VCaP (cell line): ENCODE data around the gene TBC1D17.

ENCODE experiments used
- H3K27ac ChIP-seq: fragments of 450-650 bp; 2 replicates; pipeline ENCODE4 v1.5.1; 2017
- TF ChIP-seq, protein P1 (sequence below): fragments of 450-650 bp; conservative IDR thresholded peaks from 2 replicates; pipeline ENCODE4 v1.5.1; 2017; ENCODE audit warnings: mild to moderate bottlenecking, moderate library complexity

Gene TBC1D17

DNA sequence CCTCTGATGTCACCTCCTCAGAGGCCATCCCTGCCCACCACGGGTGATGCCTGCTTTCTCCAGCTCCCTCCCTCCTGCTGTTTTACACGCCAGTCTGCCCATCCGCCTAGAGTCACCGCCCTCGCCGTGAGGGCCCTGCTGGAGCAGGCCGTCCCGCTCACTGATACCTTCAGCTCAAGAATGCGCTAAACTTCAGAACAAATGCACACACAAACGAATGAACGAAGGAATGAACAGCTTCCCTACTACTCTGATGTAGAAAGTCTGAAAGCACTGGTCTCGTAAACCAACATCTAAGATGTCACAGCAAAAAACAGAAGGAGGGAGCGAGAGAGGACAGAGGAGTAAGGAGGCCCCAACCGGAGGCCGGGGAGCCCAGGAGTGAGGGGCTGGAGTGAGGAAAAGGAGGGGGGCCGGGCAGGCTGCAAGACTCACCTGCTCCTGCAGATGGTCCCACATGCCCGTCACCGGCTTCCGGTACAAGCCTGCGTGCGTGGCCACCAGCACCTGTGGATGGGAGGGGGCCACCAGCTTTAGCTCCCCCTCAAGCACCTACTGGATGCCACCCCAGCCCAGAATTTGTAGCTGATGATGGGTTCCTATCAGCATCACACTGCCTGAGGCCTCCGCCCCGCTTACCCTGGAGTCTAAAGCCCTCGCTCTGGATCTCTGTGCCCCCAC, 14.1 kb upstream of the TBC1D17 start:
- TF ChIP-seq, protein P1, sequence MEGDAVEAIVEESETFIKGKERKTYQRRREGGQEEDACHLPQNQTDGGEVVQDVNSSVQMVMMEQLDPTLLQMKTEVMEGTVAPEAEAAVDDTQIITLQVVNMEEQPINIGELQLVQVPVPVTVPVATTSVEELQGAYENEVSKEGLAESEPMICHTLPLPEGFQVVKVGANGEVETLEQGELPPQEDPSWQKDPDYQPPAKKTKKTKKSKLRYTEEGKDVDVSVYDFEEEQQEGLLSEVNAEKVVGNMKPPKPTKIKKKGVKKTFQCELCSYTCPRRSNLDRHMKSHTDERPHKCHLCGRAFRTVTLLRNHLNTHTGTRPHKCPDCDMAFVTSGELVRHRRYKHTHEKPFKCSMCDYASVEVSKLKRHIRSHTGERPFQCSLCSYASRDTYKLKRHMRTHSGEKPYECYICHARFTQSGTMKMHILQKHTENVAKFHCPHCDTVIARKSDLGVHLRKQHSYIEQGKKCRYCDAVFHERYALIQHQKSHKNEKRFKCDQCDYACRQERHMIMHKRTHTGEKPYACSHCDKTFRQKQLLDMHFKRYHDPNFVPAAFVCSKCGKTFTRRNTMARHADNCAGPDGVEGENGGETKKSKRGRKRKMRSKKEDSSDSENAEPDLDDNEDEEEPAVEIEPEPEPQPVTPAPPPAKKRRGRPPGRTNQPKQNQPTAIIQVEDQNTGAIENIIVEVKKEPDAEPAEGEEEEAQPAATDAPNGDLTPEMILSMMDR = no peak
- H3K27ac ChIP-seq = 0 out of 2 replicates have a peak overlapping the region, but pooled peaks have one; percentile 14

DNA sequence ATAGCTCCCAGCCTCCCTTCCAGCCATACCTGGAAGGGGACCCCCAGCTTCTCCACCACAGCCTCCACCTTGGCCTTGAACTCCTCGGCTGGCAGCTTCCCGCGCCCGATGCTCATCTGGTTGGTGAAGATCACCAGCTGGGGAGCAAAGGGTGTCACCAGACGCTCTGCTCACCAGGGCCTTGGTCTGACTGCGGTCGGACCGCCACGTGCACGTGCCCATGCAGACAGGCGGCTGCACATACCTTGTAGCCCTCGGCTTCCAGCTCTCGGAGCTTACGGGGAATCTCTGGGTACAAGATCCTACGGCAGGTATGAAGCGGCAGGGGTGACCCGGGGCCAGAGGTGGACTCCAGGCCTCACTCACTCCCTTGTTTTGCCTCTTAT, 13.6 kb upstream of the TBC1D17 start:
- TF ChIP-seq, protein P1 = no peak
- 0 out of 2 replicates have a peak overlapping the region, but pooled peaks have one; percentile 14 for H3K27ac ChIP-seq

DNA sequence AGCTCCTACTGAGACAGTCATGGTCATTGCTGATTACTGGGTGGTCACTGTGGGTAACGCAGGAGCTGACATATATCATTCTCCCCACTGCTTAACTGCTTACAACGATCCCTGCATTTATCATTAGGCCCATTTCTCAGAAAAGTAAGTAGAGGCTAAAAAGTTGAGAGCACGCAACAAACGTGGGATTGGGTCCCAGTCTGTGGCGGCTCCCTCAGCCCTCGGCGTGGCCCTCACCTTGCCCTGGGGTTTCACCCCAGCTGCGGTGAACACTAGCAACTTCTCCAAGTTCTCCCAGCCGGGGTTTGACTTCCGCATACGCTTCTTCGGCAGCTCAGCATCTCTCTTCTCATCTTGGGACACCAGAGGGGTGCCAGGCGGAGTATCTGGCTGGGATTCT, 12.6 kb upstream of the TBC1D17 start:
- TF ChIP-seq, protein P1 = no peak

DNA sequence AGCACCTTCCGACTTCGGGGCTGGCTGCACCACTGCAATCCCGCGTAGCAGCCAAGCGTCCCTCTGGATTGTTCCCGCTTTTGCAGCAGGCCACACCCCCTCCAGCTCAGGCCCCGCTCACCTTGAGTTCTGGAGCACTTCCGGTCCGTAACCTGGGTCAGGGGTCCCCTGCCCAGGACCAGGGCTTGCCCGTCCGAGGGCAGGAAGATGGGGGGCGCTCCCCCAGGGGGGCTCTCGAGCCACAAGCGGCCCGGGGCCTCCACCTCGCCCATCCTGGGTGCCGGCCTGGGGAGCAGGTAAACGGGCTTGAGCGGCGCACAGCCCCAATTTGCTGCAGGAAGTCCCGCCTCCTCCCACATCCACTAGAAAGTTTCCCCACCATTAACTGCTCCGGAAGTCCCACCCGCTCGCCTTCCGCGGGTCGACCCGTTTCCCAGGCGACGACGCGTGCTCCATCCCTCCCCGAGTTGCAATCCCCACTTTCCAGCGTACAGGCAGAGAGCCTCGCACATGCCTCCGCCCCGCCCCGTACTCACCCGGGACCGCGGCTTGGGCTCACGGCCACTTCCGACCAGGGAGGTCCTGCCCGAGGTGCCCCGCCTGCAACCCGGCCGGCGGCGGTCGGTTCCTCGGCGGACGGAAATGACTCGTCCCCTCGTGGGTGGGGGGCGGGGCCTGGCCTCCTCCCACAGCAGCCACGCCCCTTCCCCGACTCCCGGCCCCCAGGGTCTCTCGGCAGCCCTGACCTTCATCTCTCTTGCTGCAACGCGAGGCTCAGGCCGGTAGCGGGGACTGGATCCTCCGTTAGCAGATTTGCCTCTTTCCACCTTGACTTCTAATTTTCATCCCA, 10.3 kb upstream of the TBC1D17 start, which contains the start of gene PNKP:
Gene PNKP (minus strand): TSS at position 644 of the 850 bp plus-strand sequence. CDS start 372 bp downstream, at position 272.
- TF ChIP-seq, protein P1 = no peak
- H3K27ac ChIP-seq = peak within 1 kb of the TSS; percentile 99

More for the DNA sequence above, 12.6 kb upstream of the TBC1D17 start:
- peak overlapping the region; percentile 99 for H3K27ac ChIP-seq

DNA sequence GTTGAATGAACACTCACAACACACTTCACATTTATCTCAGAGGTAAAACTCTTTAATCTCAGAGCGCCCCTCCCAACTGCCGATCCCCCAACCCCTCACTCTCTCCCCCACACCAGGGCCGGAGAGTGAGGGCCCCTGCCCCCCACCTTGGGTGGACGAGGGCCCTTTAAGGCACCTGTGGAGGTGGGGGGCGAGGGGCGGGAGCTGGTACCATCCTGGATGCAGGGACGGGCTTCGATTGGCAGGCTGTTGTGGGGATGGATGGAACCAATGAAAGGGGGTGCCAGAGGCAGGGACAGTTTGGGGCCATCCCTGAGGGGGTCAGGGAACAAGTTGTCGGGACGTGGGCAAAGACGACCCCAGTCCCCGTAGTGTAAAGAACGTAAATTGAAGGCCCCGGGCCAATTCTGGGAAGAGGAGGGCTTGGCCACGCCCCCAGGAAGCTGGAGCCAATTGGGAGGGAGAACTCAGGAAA, 8.5 kb upstream of the TBC1D17 start:
- TF ChIP-seq, protein P1 = no peak
- peak overlapping the region; percentile 99 for H3K27ac ChIP-seq

DNA sequence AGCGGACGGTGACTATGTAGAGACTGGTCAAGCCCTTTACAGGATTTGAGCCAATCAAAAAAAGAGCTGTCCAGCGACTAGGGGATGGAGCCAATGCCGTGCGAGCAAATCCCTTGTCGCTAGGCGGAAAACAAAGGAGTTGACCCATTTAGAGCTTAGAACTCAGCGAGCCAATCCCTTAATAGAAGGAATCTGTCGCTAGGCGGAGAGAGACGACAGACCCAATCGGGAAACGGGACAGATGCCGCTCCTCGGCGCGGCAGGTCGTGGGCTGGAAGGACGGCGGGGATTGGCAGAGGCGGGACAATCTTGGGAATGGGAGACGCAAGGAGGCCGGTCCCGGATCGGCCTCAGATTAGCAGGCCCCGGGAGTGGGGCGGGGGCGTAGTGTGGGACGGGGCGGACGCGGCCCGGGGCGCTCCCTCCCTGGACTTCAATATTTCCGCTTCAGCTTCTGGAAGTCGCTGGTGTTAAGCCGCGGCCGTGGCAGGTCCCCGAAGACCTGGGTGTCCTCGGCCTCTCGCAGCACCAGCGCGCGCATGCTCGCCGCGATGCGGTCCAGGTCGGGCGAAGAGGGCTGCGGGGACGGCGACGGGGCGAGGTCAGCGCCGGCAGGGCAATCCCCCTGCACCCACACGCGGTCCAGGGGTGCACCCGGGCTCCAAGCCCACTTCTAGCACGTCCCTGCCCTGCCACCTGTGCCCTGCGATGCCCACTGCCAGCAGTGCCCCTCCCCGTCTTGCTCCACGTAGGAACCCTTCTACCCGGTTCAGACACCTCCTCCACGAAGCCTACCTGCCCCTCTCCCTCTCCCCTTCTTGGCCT, 7.8 kb upstream of the TBC1D17 start:
- H3K27ac ChIP-seq = peak overlapping the region; percentile 99
- TF ChIP-seq, protein P1 = no peak
